ENCODE data around the gene SLC25A26.
A peak's percentile ranks its signal among the peaks of the same experiment; 100 is the strongest.

Gene SLC25A26

DNA sequence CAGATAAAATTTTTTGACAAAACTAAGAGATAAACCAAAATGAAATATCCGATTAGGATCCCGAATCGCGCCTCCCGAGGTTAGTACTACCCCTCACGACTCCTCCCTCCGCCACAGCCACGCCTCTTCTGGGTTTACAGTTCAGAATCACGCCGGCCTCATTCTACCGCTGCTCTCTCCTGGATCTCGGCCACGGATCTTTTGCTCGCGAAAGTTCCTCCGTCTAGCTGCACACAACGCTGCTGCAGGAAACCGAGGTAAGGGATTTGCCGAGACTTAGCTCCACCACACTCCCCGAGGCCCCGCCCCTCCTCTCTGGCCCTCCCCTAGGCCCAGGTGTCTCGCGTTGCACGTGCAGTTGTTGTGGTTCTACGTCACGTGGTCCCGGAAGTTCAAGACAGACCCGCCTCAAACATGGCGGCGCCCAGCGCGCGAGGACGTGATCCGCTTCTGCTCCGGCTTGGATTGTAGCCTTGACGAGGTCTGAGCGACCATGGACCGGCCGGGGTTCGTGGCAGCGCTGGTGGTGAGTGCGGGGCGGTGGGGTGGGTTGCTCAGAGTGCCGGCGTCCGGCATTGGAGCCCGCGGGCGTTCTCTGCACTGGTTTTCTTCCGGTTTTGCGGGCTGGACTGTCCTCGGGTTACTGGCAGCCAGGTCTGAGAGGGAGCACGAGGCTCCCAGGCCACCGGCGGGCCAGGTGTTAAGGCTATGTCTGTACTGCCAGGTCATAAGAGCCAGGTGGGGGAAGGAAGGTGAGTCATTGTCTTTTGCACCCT is at the start of gene SLC25A26:
SLC25A26 (plus strand) TSS at position 400 of the 776 bp plus-strand sequence; CDS start at position 494, 94 bp downstream.
- DNase-seq (ENCODE audit: low read depth, low spot score), result peak; percentile 92
- H3K27ac ChIP-seq, result peak within 1 kb of the TSS; percentile 76

- no peak for DNase-seq (ENCODE audit: low read depth, low spot score)
- no peak overlapping the region for H3K27ac ChIP-seq
Measured at GRCh38 chr3:66172394-66172793, 48.4 kb upstream of the SLC25A26 start.

- DNase-seq (ENCODE audit: low read depth, low spot score), result no peak
- H3K27ac ChIP-seq, result no peak overlapping the region
Measured at GRCh38 chr3:66177026-66177425, 43.8 kb upstream of the SLC25A26 start.

DNA sequence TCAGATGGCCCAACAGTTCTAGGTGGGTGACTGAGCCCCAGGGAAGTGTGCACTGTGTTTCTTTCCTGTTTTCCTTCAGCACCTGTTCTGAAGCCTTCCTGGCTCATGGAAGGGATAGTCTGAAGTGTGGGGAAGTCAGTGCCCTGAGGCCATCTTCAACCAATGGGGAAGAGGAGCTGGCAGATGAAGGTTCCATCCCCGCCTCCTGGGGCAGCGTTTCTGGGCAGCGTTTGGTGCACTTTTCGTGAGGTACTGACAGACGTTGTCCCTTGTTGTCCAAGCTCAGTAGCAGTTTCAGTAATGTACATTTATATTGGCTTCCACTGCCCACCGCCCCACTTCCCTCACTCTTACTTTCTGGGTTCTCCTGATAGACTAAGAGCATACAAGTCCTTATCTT is 42.6 kb upstream of the SLC25A26 start:
- no peak overlapping the region for H3K27ac ChIP-seq
- DNase-seq (ENCODE audit: low read depth, low spot score), result no peak

DNA sequence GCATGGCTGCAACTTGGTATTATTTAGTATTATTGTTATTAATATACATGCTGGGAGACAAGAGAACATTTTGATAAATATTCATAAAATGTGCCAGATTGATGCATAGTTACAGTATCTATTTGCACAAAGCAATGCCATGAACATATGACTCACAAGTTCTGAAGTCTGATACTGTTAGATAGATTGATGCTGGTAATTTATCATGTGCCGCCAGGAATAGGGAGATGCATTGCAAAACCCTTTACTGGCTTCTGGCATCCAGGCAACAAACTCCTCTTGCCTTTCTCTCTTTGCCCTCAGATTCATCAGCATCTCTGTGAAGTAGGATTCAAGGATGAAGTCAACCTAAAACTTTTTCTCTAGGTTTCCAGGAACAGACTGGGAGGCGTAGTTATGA is 41.0 kb upstream of the SLC25A26 start:
- no peak for DNase-seq (ENCODE audit: low read depth, low spot score)
- no peak overlapping the region for H3K27ac ChIP-seq

DNA sequence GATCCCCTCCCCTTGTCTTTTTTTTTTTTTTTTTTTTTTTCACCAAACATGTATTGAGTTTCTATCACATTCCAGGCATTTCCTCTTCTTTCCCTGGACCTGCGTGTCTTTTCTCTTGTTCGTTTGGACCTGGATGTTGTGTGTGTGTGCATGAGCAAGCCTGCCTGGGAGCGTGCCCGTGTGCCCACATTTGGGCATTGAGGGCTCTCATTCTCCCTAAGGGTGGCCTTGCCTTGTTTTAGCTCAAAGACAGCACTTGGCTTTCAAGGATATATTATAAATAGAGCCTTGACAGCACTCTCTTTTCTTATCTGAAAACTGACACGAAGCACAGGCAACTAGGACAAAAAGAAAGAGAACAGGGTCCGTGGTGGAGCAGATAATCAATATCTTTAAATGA is 39.0 kb upstream of the SLC25A26 start:
- DNase-seq (ENCODE audit: low read depth, low spot score), result no peak

GRCh38 chr3:66182246-66182645 is 38.6 kb upstream of the SLC25A26 start:
- DNase-seq (ENCODE audit: low read depth, low spot score), result no peak

More for the DNA sequence above, 39.0 kb upstream of the SLC25A26 start:
- H3K27ac ChIP-seq, result no peak overlapping the region

DNA sequence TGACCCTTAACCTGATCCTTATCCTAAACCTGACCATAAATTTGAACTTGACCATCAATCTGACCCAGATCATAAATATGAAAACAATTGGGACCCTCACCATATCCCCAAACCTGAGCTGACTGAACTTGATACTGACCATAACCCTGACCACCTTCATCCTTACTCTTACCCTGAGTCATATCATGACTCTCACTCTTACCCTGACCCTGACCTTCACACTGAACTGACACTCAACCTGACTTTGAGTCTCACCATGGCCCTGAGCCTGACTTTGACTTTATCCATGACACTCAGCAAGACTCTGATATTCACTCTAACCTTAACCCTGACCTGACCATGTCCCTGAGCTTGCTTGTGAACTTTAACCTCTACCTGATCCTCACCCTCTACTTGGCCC is 34.3 kb upstream of the SLC25A26 start:
- no peak for DNase-seq (ENCODE audit: low read depth, low spot score)
- H3K27ac ChIP-seq, result no peak overlapping the region

More at GRCh38 chr3:66182246-66182645, 38.6 kb upstream of the SLC25A26 start:
- no peak overlapping the region for H3K27ac ChIP-seq

DNA sequence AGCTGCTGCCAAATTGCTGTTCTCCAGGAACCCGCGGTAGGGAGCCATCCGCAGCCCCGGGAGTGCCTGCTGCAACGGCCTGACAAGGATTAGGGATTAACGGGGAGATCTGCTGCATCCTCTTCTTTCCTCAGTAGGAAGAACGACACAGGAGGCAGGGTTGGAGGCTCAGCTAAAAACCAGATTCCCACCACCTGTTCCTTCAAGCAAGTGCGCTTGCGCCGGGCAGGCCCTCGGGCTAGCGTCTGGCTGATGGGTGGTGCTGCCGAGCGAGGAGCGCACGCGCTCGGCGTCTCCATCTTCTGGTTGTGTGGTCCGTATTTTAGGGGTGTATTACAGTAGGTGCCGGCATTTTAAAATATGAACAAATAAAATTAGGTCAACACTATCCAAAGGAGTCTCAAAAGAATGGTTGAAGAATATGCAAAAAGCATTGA is 25.4 kb upstream of the SLC25A26 start:
- DNase-seq (ENCODE audit: low read depth, low spot score), result no peak
- no peak overlapping the region for H3K27ac ChIP-seq

DNA sequence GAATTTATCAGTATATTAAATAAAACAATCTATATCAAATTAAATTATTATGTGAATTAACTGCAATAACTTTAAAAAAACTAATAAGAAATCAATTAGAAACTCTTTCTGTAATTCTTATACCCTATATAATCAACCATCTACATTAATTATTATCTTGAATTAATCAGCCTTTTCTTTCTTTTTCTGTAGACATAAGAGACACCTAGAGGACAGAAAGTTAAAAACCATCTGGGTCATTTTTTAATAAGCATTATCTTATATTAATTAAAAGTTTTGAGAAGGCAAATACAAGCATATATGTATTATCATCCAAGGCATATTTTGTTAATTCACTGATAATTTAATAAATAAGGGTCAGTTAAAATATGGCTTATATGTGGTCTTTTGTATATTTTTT is 24.2 kb upstream of the SLC25A26 start:
- H3K27ac ChIP-seq, result no peak overlapping the region
- DNase-seq (ENCODE audit: low read depth, low spot score), result no peak

- H3K27ac ChIP-seq, result no peak overlapping the region
- DNase-seq (ENCODE audit: low read depth, low spot score), result no peak
Measured at GRCh38 chr3:66198437-66199088, 22.2 kb upstream of the SLC25A26 start.

DNA sequence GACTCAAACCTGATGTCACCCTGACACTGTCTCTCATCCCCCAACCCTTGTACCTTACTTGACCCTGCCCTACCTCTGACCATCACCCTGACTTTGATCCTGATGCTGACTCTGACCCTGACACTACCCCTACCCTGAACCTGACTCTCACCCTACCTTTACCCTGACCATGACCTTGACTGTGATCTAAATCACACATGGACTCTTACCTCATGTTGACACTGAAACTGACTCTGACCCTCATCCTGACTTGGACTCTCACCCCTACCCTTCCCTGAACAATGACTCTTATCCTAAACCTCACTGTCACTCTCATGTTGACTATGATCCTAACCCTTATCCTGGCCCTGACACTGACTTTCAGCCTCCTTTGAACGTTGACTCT is 21.7 kb upstream of the SLC25A26 start:
- no peak overlapping the region for H3K27ac ChIP-seq
- DNase-seq (ENCODE audit: low read depth, low spot score), result no peak

GRCh38 chr3:66200147-66200546 is 20.7 kb upstream of the SLC25A26 start:
- DNase-seq (ENCODE audit: low read depth, low spot score), result no peak
- H3K27ac ChIP-seq, result no peak overlapping the region

DNA sequence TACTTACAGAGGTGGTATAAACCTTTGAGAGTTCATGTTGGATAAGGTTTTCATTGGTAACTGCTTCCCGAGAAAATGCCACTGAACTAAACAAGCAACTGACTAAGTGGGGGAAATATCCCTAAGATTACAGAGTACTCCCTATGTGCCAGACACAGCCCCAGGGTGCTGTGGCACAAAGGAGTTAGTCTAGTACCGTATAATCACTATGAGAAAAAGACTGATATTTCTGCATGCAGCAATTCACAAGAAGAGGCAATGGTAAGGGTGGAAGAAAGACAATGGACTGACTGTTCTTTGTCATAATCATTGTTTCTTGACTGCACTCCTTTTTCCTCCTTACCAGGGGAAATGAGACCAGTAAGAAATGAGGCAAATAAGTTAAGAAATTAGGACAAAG is 20.0 kb upstream of the SLC25A26 start:
- no peak for DNase-seq (ENCODE audit: low read depth, low spot score)

DNA sequence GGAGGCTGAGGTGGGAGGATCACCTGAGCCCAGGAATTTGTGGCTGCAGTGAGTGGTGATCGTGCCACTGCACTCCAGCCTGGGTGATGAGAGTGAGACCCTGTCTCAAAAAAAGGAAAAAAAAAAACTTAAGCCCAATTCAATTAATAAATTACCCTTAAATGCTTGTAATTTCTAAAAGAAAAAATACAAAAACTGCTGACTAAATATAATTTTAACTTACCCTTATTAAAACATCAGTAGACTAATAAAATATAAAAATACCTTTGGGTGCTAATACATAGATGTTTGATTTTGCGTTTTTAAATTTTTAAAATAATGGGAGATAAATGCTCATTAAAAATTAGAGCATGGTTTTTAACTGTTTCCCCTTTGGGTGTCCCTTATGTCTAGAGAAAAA is 17.5 kb upstream of the SLC25A26 start:
- no peak for DNase-seq (ENCODE audit: low read depth, low spot score)
- no peak overlapping the region for H3K27ac ChIP-seq

More for the DNA sequence above, 20.0 kb upstream of the SLC25A26 start:
- no peak overlapping the region for H3K27ac ChIP-seq

DNA sequence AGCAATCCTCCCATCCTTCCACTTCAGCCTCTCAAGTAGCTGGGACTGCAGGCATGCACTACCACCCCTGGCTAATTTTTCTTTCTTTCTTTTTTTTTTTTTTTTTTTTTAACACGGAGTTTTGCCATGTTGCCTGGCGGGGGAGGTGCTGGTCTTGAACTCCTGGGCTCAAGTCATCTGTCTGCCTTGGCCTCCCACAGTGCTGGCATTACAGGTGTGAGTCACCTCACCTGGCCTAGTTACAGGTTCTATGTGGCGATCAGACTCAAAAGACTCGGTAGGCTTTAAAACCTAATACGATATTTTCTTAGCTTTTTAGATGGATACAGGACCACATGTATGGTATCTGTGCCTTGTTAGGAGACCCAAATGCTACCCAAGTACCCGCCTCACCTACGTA is 14.0 kb upstream of the SLC25A26 start:
- DNase-seq (ENCODE audit: low read depth, low spot score), result no peak
- no peak overlapping the region for H3K27ac ChIP-seq

GRCh38 chr3:66208189-66208588 is 12.6 kb upstream of the SLC25A26 start:
- no peak for DNase-seq (ENCODE audit: low read depth, low spot score)
- H3K27ac ChIP-seq, result no peak overlapping the region

DNA sequence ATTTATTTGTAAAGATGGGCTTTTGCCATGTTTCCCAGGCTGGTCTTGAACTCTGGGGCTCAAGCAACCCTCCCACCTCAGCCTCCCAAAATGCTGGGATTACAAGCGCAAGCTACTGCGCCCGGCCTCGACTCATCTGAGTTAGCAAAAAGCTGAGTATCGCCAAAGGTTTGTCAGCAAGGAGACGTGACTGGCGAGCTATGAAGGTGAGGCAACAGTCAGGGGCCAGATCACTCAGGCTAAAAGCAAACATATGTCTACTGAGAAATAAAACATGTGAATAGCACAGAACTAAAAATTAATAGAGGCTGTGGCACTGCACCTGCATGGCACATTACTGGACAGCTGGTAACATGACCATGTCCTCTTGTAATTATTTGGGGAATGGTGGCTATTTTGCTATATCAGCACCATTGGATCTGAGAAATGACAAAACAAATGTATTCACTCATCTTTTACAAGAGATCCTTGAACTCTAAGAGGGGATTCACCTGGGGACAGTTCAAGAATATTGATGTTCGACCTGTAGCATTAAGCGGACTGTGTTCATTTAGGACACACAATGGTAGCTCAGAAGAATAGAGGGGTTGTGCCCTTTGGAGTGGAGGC is 10.0 kb upstream of the SLC25A26 start:
- H3K27ac ChIP-seq, result no peak overlapping the region
- DNase-seq (ENCODE audit: low read depth, low spot score), result no peak

DNA sequence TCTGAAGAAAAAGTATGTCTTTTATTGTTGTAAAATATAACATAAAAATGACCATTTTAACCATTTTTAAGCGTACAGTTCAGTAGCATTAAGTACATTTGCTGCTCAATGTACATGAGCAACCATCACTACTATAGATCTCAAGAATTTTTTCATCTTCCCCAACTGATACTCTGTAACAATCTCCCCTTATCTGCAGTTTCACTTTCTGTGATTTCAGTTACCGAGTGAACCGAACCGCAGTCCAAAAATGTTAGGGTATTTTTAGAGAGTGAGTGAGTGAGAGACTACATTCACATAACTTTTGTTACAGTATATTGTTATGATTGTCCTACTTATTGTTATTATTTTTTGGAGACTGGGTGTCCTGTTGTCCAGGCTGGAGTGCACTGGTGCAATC is 9.0 kb upstream of the SLC25A26 start:
- DNase-seq (ENCODE audit: low read depth, low spot score), result no peak
- H3K27ac ChIP-seq, result no peak overlapping the region

GRCh38 chr3:66215106-66215505 is 5.7 kb upstream of the SLC25A26 start:
- no peak overlapping the region for H3K27ac ChIP-seq
- no peak for DNase-seq (ENCODE audit: low read depth, low spot score)

GRCh38 chr3:66220066-66220465 is 735 bp upstream of the SLC25A26 start:
- no peak for DNase-seq (ENCODE audit: low read depth, low spot score)
- peak overlapping the region; percentile 76 for H3K27ac ChIP-seq

Data from epithelial cell of prostate (primary cell).